HepG2 (cell line): Measurements from ENCODE around the gene MEI1. TPM values are rescaled to one million over a fixed set of nuclear protein-coding genes. Genes with fewer than 3 reads are reported as not detected.

ENCODE experiments used
- ATAC-seq: fragments of 200-7000 bp; cut with Tn5 transposase; 3 replicates; pipeline ENCODE4 v1.9.1; 2020; ENCODE audit warnings: mild to moderate bottlenecking, moderate library complexity
- BruUV-seq: library from RNA; stranded (reverse); fragments of 400-500 nt; replicated peaks from 2 replicates; lab custom pipeline; 2021; lab: Mats Ljungman, UMichigan
- CTCF ChIA-PET: fragments of 300-600 bp; formaldehyde crosslinking; extraction: SDS; loops from one replicate; lab custom pipeline; 2021; ENCODE audit warnings: low total read pairs, inconsistent platforms, low intra/inter-chr PET ratio; lab: Yijun Ruan, JAX
- POLR2A ChIA-PET: fragments of 350-600 bp; sonication (Branson Sonifier 250); formaldehyde crosslinking; loops from one replicate; lab custom pipeline; 2020; ENCODE audit warnings: antibody characterized with exemption, inconsistent platforms; lab: Yijun Ruan, JAX
- DNase-seq: peaks from one replicate; pipeline ENCODE4 v3.0.0-alpha.2; 2015; ENCODE audit warnings: low spot score
- FAIRE-seq: peaks from 3 replicates; lab custom pipeline; 2011; peaks lifted over from hg19 to GRCh38; lab: Jason Lieb, UNC
- H2AFZ ChIP-seq: one replicate; pipeline ENCODE4 v1.6.1; 2011; ENCODE audit warnings: low read length, inconsistent platforms
- H3K27ac ChIP-seq: fragments of 300-600 bp; 3 replicates; pipeline ENCODE4 v1.8.0; 2011; ENCODE audit warnings: mixed run types, mild to moderate bottlenecking, mixed read lengths, low read length, inconsistent platforms; ENCODE audit not compliant: insufficient read depth; ENCODE audit errors: extremely low read length
- H3K27me3 ChIP-seq, 2 experiments: fragments of 200-600 bp in 1 of 2; 2 replicates in 1 of 2; 3 replicates in 1 of 2; pipeline versions ENCODE4 v1.6.0 to v1.8.0; 2011; ENCODE audit warnings: low read length in 2 of 2, mild to moderate bottlenecking in 2 of 2, moderate library complexity in 2 of 2, inconsistent platforms in 1 of 2; ENCODE audit not compliant: insufficient read depth in 2 of 2, control insufficient read depth in 1 of 2
- H3K36me3 ChIP-seq, 2 experiments: fragments of 200-600 bp in 1 of 2; replicated peaks in 1 of 2; 2 replicates in 1 of 2; 3 replicates in 1 of 2; pipeline versions ENCODE4 v1.5.1 to v1.8.0; 2011; ENCODE audit warnings: low read length in 2 of 2, inconsistent platforms in 1 of 2; ENCODE audit not compliant: insufficient read depth in 2 of 2, control insufficient read depth in 1 of 2
- H3K4me1 ChIP-seq: 2 replicates; pipeline ENCODE4 v1.5.1; 2012; ENCODE audit warnings: low read length, inconsistent platforms; ENCODE audit not compliant: insufficient read depth
- H3K4me2 ChIP-seq: 2 replicates; pipeline ENCODE4 v1.6.0; 2011; ENCODE audit warnings: low read depth, low read length, inconsistent platforms
- H3K4me3 ChIP-seq, 3 experiments: fragments of 200-600 bp in 1 of 3; sonication (generic), shearing (Covaris generic) in 1 of 3; replicated peaks in 1 of 3; 2 replicates each; pipeline ENCODE4 v1.5.1; 2011 to 2016; ENCODE audit warnings: low read length in 3 of 3, inconsistent platforms in 2 of 3, low read depth in 2 of 3, mild to moderate bottlenecking in 2 of 3, control low read depth in 1 of 3, mixed read lengths in 1 of 3; ENCODE audit not compliant: insufficient read depth in 1 of 3
- H3K79me2 ChIP-seq: one replicate; pipeline ENCODE4 v1.6.1; 2011; ENCODE audit warnings: low read length, inconsistent platforms; ENCODE audit not compliant: insufficient read depth
- H3K9ac ChIP-seq: 2 replicates; pipeline ENCODE4 v1.6.0; 2011; ENCODE audit warnings: mild to moderate bottlenecking, low read depth, low read length, inconsistent platforms; ENCODE audit not compliant: insufficient read depth
- H3K9me3 ChIP-seq: 2 replicates; pipeline ENCODE4 v1.5.1; 2012; ENCODE audit warnings: mild to moderate bottlenecking, low read length
- H4K20me1 ChIP-seq: 2 replicates; pipeline ENCODE4 v1.6.0; 2011; ENCODE audit warnings: inconsistent platforms, mild to moderate bottlenecking, low read length, moderate library complexity; ENCODE audit not compliant: insufficient read depth
- MAFF ChIP-seq: IDR thresholded peaks from 2 replicates; pipeline ENCODE4 v1.6.1; 2011; ENCODE audit warnings: low read depth, low read length, improper control_type of control experiment
- MAFG ChIP-seq: sonication (generic); formaldehyde crosslinking; IDR thresholded peaks from 2 replicates; pipeline ENCODE4 v1.5.1; 2020; ENCODE audit warnings: mild to moderate bottlenecking, missing genetic modification reagents
- NCOA2 ChIP-seq: sonication (generic); formaldehyde crosslinking; IDR thresholded peaks from 2 replicates; pipeline ENCODE4 v1.8.0; 2022; ENCODE audit warnings: inconsistent platforms
- RNF219 ChIP-seq: sonication (generic); formaldehyde crosslinking; IDR thresholded peaks from 2 replicates; pipeline ENCODE4 v1.5.0; 2020; ENCODE audit warnings: mild to moderate bottlenecking, missing genetic modification reagents
- SPEN ChIP-seq: sonication (generic); formaldehyde crosslinking; IDR thresholded peaks from 2 replicates; pipeline ENCODE4 v1.5.1; 2020; ENCODE audit warnings: low read depth, mild to moderate bottlenecking, missing genetic modification reagents
- ZBTB33 ChIP-seq: sonication (generic); formaldehyde crosslinking; IDR thresholded peaks from 2 replicates; pipeline ENCODE4 v1.4.0; 2020; ENCODE audit warnings: missing genetic modification reagents
- ZFYVE20 ChIP-seq: sonication (generic); formaldehyde crosslinking; IDR thresholded peaks from 2 replicates; pipeline ENCODE4 v1.8.0; 2023; ENCODE audit warnings: low read depth, mild to moderate bottlenecking, moderate library complexity, missing genetic modification reagents, borderline replicate concordance
- ZNF30 ChIP-seq: sonication (generic); formaldehyde crosslinking; IDR thresholded peaks from 2 replicates; pipeline ENCODE4 v1.5.0; 2020; ENCODE audit warnings: mild to moderate bottlenecking, missing genetic modification reagents
- ZNF382 ChIP-seq: sonication (generic); formaldehyde crosslinking; IDR thresholded peaks from 2 replicates; pipeline ENCODE4 v1.5.0; 2020; ENCODE audit warnings: missing genetic modification reagents, mild to moderate bottlenecking, borderline replicate concordance
- ZNF710 ChIP-seq: sonication (generic); formaldehyde crosslinking; IDR thresholded peaks from 2 replicates; pipeline ENCODE4 v1.5.0; 2020; ENCODE audit warnings: mild to moderate bottlenecking, missing genetic modification reagents, borderline replicate concordance
- ZNF782 ChIP-seq: sonication (generic); formaldehyde crosslinking; IDR thresholded peaks from 2 replicates; pipeline ENCODE4 v1.4.0; 2020; ENCODE audit warnings: missing genetic modification reagents, mild to moderate bottlenecking, borderline replicate concordance
- ZSCAN12 ChIP-seq: sonication (generic); formaldehyde crosslinking; IDR thresholded peaks from 2 replicates; pipeline ENCODE4 v1.9.0; 2021; ENCODE audit warnings: mild to moderate bottlenecking, missing genetic modification reagents
- ZSCAN31 ChIP-seq: sonication (generic); formaldehyde crosslinking; IDR thresholded peaks from 2 replicates; pipeline ENCODE4 v1.5.0; 2020; ENCODE audit warnings: low read depth, mild to moderate bottlenecking, missing genetic modification reagents
- WGBS: methylation state at CpG from one replicate; pipeline ENCODE4 v1.1.6; 2017; ENCODE audit warnings: low lambda C conversion rate; 5-methylcytosine and 5-hydroxymethylcytosine counted together
- in situ Hi-C: cut with HindIII; loops from 2 replicates; pipeline ENCODE4 v1.10.0; 2017; ENCODE audit warnings: low pct_unique_long_range_greater_than_20kb; ENCODE audit not compliant: extremely low pct_ligation_motif_present
- intact Hi-C: fragments of 100-400 bp; cut with micrococcal nuclease; formaldehyde crosslinking; loops from one replicate; pipeline ENCODE4 v1.10.0; 2022; ENCODE audit not compliant: unreplicated experiment
- polyA plus RNA-seq, 8 experiments: library from polyadenylated mRNA; depleted of rRNA in 3 of 8; stranded (reverse) in 7 of 8; unstranded in 1 of 8; fragments of >200 nt; fragmentation: Illumina TruSeq in 4 of 8; extraction: Trizol in 4 of 8; gene quantifications; 2 replicates each; pipeline versions ENCODE4 v1.2.1 to v1.2.3, GENCODE V29; 2011 to 2016; ENCODE audit warnings: low read depth in 4 of 8, missing spikeins in 1 of 8, mixed read lengths in 1 of 8; ENCODE audit not compliant: insufficient read depth in 1 of 8
- total RNA-seq, 5 experiments: library from RNA; depleted of rRNA; stranded (reverse); fragments of >200 nt; fragmentation: Illumina TruSeq; extraction: Trizol; gene quantifications; 2 replicates each; pipeline ENCODE4 v1.2.3, GENCODE V29; 2016; ENCODE audit warnings: low read depth in 1 of 5
- TF ChIP-seq, protein P1 (sequence below): sonication (generic); formaldehyde crosslinking; IDR thresholded peaks from 2 replicates; pipeline ENCODE4 v1.5.0; 2020; ENCODE audit warnings: missing genetic modification reagents, mild to moderate bottlenecking, borderline replicate concordance

The MEI1 gene
- total and polyA plus RNA-seq, 2 of the 13 experiments (the other 11 are each of a cell fraction or from before 2014, with no cell fraction given), result 0.75 to 1.9 TPM

DNA sequence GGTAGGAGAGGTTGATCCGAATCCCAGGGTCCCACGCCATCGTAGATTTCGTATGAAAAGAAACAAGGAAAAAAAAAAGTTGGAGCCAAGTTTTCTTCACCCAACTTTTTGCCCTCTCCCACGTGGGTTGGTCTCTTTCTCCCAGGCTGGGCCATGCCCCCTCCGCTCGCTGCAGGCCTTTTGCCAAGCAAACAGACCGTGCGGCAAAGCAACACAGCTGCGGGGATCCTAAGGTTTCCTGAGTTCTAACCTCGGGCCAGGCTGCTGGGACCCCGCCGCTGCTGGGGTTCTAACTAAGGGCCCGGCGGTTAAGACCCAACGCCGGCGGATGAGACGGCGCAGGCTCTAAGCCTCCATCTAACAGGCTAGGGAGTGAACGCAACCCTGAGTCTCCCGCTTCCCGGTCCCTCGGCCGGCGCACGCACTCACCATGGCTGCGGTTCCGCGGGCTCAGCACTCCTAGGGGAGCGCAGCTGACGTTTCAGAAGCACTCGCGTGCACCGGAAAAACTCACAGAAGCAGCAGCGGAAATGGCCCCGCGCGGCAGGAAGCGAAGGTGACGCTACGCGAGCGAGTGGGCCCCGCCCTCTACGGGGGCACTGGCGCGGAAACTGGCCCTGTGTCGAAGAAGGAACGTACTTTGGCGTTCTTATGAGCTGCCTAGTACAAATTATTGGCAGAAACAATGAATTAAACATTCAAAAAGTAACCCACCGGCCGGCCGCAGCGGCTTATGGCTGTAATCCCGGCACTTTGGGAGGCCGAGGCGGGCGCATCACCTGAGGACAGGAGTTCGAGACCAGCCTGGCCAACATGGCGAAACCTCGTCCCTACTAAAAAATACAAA lies 10.7 kb upstream of the MEI1 start, which contains the start of gene SNU13:
Gene SNU13 (minus strand): TSS at position 503 of the 847 bp plus-strand sequence. CDS start 71 bp downstream, at position 432.
- 0% methylated on average over 30 of the region's 62 CpGs for WGBS
- no peaks in the 10 kb centered on the region; the same call in 1 of the 2 replicates for H4K20me1 ChIP-seq
- FAIRE-seq, result peak; percentile 76
- ChIA-PET POLR2A (interaction anchor here (0.6 to 2.8 kb wide), 8 partner anchors 9 to 258 kb away, joined by 3 to 29 read pairs (median 5); partner anchors contain the start of genes CCDC134, CENPM, DESI1 and PMM1), CTCF (no interaction called here)
- H3K79me2 ChIP-seq, result peaks cover 47% of the 10 kb centered on the region
- peak within 1 kb of the TSS; percentile 90 for H3K9ac ChIP-seq
- H3K36me3 ChIP-seq, result no peaks in the 10 kb centered on the region
- peak; percentile 88 for DNase-seq
- peak within 1 kb of the TSS; percentile 85 to 95 (median 94) for H3K4me3 ChIP-seq
- intact Hi-C loops (loop anchor here (2.0 kb wide), 1 partner anchor 22 kb away; no protein-coding TSS in a partner anchor), in situ Hi-C loops (no loop called here)
- peaks cover 27% of the 10 kb centered on the region for H3K4me1 ChIP-seq
- H2AFZ ChIP-seq, result no peak within 1 kb of the TSS
- no peaks in the 10 kb centered on the region for H3K9me3 ChIP-seq
- peak within 1 kb of the TSS; percentile 93 for H3K27ac ChIP-seq
- BruUV-seq, result no TSS peak
- peak within 1 kb of the TSS; percentile 86 for H3K4me2 ChIP-seq
- H3K27me3 ChIP-seq, result no peaks in the 10 kb centered on the region
- peak; percentile 96 for ATAC-seq
- TF ChIP-seq ZNF30 (CRISPR knock-in tag) (peak; percentile 74; the same call in 1 of the 2 replicates), ZBTB33 (CRISPR knock-in tag) (no peak), MAFG (no peak; the same call in 1 of the 2 replicates), SPEN (CRISPR knock-in tag) (peak; percentile 92), ZSCAN12 (CRISPR knock-in tag) (peak; percentile 14; the same call in 1 of the 2 replicates), ZNF782 (CRISPR knock-in tag) (no peak), ZSCAN31 (CRISPR knock-in tag) (peak; percentile 30), ZNF710 (CRISPR knock-in tag) (peak; percentile 74), NCOA2 (CRISPR knock-in tag) (peak; percentile 36; the same call in 1 of the 2 replicates), RNF219 (CRISPR knock-in tag) (no peak), MAFF (peak; percentile 68; the same call in 1 of the 2 replicates), ZFYVE20 (CRISPR knock-in tag) (peak; percentile 38; the same call in 1 of the 2 replicates), ZNF382 (CRISPR knock-in tag) (no peak)
- TF ChIP-seq, protein P1, sequence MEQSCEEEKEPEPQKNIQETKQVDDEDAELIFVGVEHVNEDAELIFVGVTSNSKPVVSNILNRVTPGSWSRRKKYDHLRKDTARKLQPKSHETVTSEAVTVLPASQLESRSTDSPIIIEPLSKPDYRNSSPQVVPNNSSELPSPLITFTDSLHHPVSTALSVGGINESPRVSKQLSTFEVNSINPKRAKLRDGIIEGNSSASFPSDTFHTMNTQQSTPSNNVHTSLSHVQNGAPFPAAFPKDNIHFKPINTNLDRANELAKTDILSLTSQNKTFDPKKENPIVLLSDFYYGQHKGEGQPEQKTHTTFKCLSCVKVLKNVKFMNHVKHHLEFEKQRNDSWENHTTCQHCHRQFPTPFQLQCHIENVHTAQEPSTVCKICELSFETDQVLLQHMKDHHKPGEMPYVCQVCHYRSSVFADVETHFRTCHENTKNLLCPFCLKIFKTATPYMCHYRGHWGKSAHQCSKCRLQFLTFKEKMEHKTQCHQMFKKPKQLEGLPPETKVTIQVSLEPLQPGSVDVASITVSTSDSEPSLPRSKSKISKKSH (CRISPR knock-in tag), result peak; percentile 17; the same call in 1 of the 2 replicates
